Right lobe of liver (tissue), 6 donors: ENCODE measurements around the gene AP1S3. TPM values are rescaled to one million over a fixed set of nuclear protein-coding genes. Genes with fewer than 3 reads are reported as not detected.

ENCODE experiments used
- ATAC-seq, 4 donors: fragments of 200-7000 bp; cut with Tn5 transposase; one replicate each; pipeline ENCODE4 v1.9.1; 2020; ENCODE audit warnings: mild to moderate bottlenecking in 4 of 4, moderate library complexity in 4 of 4
- DNase-seq, 3 donors: peaks; one replicate each; pipeline ENCODE4 v3.0.0-alpha.2; 2020
- H3K27ac ChIP-seq, 3 donors: fragments of 200-600 bp; one replicate each; pipeline ENCODE4 v1.8.0; 2022
- H3K27me3 ChIP-seq, 2 donors: fragments of 200-600 bp; one replicate each; pipeline ENCODE4 v1.8.0; 2022
- H3K36me3 ChIP-seq, 4 donors: fragments of 200-600 bp; sonication (generic) in 1 of 4; one replicate each; pipeline versions ENCODE4 v1.5.1 to v1.8.0; 2017 to 2022; ENCODE audit warnings: control low read depth in 1 of 4
- H3K4me1 ChIP-seq, 4 donors: fragments of 200-600 bp; sonication (generic) in 1 of 4; one replicate each; pipeline versions ENCODE4 v1.5.1 to v1.8.0; 2017 to 2022; ENCODE audit warnings: control low read depth in 1 of 4
- H3K4me3 ChIP-seq, 3 donors: fragments of 200-600 bp; one replicate each; pipeline ENCODE4 v1.8.0; 2022
- H3K9me3 ChIP-seq, 4 donors: fragments of 200-600 bp; sonication (generic) in 1 of 4; one replicate each; pipeline versions ENCODE4 v1.5.1 to v1.8.0; 2017 to 2022; ENCODE audit warnings: control low read depth in 1 of 4
- CTCF ChIP-seq, 4 donors: fragments of 200-600 bp in 3 of 4; fragments of 450-650 bp in 1 of 4; IDR thresholded peaks; one replicate each; pipeline versions ENCODE4 v1.5.1 to v1.8.0; 2016 to 2022; ENCODE audit warnings: antibody characterized with exemption in 4 of 4, mild to moderate bottlenecking in 2 of 4
- POLR2A ChIP-seq: fragments of 450-650 bp; IDR thresholded peaks from one replicate; pipeline ENCODE4 v1.6.1; 2017; ENCODE audit warnings: antibody characterized with exemption, mild to moderate bottlenecking
- WGBS: methylation state at CpG from one replicate; pipeline ENCODE4 v1.1.6; 2018; ENCODE audit warnings: low coverage, low lambda C conversion rate; ENCODE audit not compliant: insufficient coverage; ENCODE audit errors: missing lambda C conversion rate; 5-methylcytosine and 5-hydroxymethylcytosine counted together
- intact Hi-C, 2 donors: fragments of 100-400 bp; cut with DNase I; formaldehyde crosslinking; loops; one replicate each; pipeline versions ENCODE4 v1.11.2 to v1.14.1; 2022
- total RNA-seq, 6 experiments: library from RNA; depleted of rRNA in 2 of 6; stranded (reverse); fragments of >200 nt in 2 of 6; fragmentation: NEBNext Ultra II Directional in 3 of 6; extraction: Animal tissue kit (Norgen Biotek cat#: 25700) in 3 of 6; gene quantifications; one replicate each; pipeline versions ENCODE4 v1.1.0 to v1.2.4, GENCODE V29; 2016 to 2023
- donor health status: DM: no; HTN: yes; CAD: no.
- donor health status: DM: no; HTN: no; CAD: no.
- donor health status: DM: no; HTN: no; CAD: no.
- donor health status: DM: no; HTN: yes; CAD: no.
- donor health status: DM: no; HTN: yes; CAD: no.

AP1S3 gene
- total RNA-seq, 6 experiments from 2014 or later: 1.3 to 12.7 (median 3.2) TPM

GRCh38 chr2:223723954-223724411 lies 113.4 kb downstream of the AP1S3 start:
- Histone ChIP-seq H3K36me3 (no peaks in the 10 kb centered on the region), H3K27ac (no peak overlapping the region), H3K4me1 (no peaks in the 10 kb centered on the region), H3K27me3 (no peaks in the 10 kb centered on the region), H3K9me3 (no peaks in the 10 kb centered on the region), H3K4me3 (no peak overlapping the region)
- 72% methylated on average over 5 of the region's 5 CpGs for WGBS
- no peak for DNase-seq
- intact Hi-C loops: no loop called here
- ATAC-seq: no peak
- TF ChIP-seq CTCF (IDR thresholded peaks at IDR 0.05): no peak
- TF ChIP-seq POLR2A: no peak

- H3K36me3 ChIP-seq: no peaks in the 10 kb centered on the region
- H3K27ac ChIP-seq: no peak overlapping the region
- no peak overlapping the region for H3K4me3 ChIP-seq
- DNase-seq: no peak
- ATAC-seq: no peak
- no peaks in the 10 kb centered on the region for H3K9me3 ChIP-seq
- intact Hi-C loops: no loop called here
- H3K27me3 ChIP-seq: no peaks in the 10 kb centered on the region
- WGBS: 89% methylated on average over 9 of the region's 9 CpGs
- H3K4me1 ChIP-seq: no peaks in the 10 kb centered on the region
- no peak for TF ChIP-seq CTCF (IDR thresholded peaks at IDR 0.05)
- no peak for TF ChIP-seq POLR2A
These were observed 115.2 kb downstream of the AP1S3 start for GRCh38 chr2:223722226-223722625.

- Histone ChIP-seq H3K36me3 (no peaks in the 10 kb centered on the region), H3K4me1 (no peaks in the 10 kb centered on the region), H3K9me3 (no peaks in the 10 kb centered on the region), H3K27ac (no peak overlapping the region), H3K4me3 (no peak overlapping the region), H3K27me3 (no peaks in the 10 kb centered on the region)
- DNase-seq: no peak
- 83% methylated on average over 5 of the region's 5 CpGs for WGBS
- intact Hi-C loops: no loop called here
- TF ChIP-seq CTCF (IDR thresholded peaks at IDR 0.05) (no peak), POLR2A (no peak)
- no peak for ATAC-seq
These were observed 115.6 kb downstream of the AP1S3 start for GRCh38 chr2:223721746-223722145.

GRCh38 chr2:223720367-223720766 lies 117.0 kb downstream of the AP1S3 start:
- 59% methylated on average over 1 of the region's 1 CpG for WGBS
- Histone ChIP-seq H3K9me3 (no peaks in the 10 kb centered on the region), H3K4me1 (no peaks in the 10 kb centered on the region), H3K27me3 (no peaks in the 10 kb centered on the region), H3K27ac (no peak overlapping the region), H3K36me3 (no peaks in the 10 kb centered on the region), H3K4me3 (no peak overlapping the region)
- intact Hi-C loops: no loop called here
- ATAC-seq (no peak), DNase-seq (no peak)
- TF ChIP-seq POLR2A (no peak), CTCF (IDR thresholded peaks at IDR 0.05) (no peak)

- intact Hi-C loops: no loop called here
- H3K27ac ChIP-seq: no peak overlapping the region
- no peaks in the 10 kb centered on the region for H3K9me3 ChIP-seq
- no peak for TF ChIP-seq POLR2A
- TF ChIP-seq CTCF (IDR thresholded peaks at IDR 0.05): no peak
- peaks cover 0 to 14% (median 5%) of the 10 kb centered on the region in 4 donors for H3K4me1 ChIP-seq
- H3K27me3 ChIP-seq: no peaks in the 10 kb centered on the region
- ATAC-seq: no peak
- no peak overlapping the region for H3K4me3 ChIP-seq
- DNase-seq: no peak
- no peaks in the 10 kb centered on the region for H3K36me3 ChIP-seq
These were observed 124.7 kb downstream of the AP1S3 start for GRCh38 chr2:223712642-223713041.
